H9 (cell line): ENCODE measurements around the gene PEX16. TPM values are rescaled to one million over a fixed set of nuclear protein-coding genes. Genes with fewer than 3 reads are reported as not detected.

Experiments used
- DNase-seq: peaks from one replicate; pipeline ENCODE4 v3.0.0-alpha.2; 2017
- H2AFZ ChIP-seq: one replicate; pipeline ENCODE4 v1.6.1; 2013; ENCODE audit warnings: mild to moderate bottlenecking, low read length, control low read depth, moderate library complexity
- H2AK5ac ChIP-seq: 2 replicates; pipeline ENCODE4 v1.6.1; 2013; ENCODE audit warnings: low read length, control low read depth, mixed read lengths; ENCODE audit not compliant: insufficient read length
- H2BK120ac ChIP-seq: one replicate; pipeline ENCODE4 v1.6.1; 2013; ENCODE audit warnings: low read depth, mild to moderate bottlenecking, low read length, control low read depth, inconsistent platforms; ENCODE audit not compliant: poor library complexity, severe bottlenecking
- H2BK12ac ChIP-seq: 2 replicates; pipeline ENCODE4 v1.6.1; 2013; ENCODE audit warnings: low read length, control low read depth, mixed read lengths, low read depth; ENCODE audit not compliant: insufficient read length
- H2BK15ac ChIP-seq: 2 replicates; pipeline ENCODE4 v1.6.1; 2013; ENCODE audit warnings: low read depth, low read length, control low read depth
- H2BK20ac ChIP-seq: one replicate; pipeline ENCODE4 v1.6.1; 2013; ENCODE audit warnings: low read depth, mild to moderate bottlenecking, low read length, control low read depth, inconsistent platforms; ENCODE audit not compliant: poor library complexity, severe bottlenecking
- H2BK5ac ChIP-seq: 2 replicates; pipeline ENCODE4 v1.6.1; 2013; ENCODE audit warnings: low read length, control low read depth, mixed read lengths; ENCODE audit not compliant: insufficient read length
- H3K14ac ChIP-seq: 2 replicates; pipeline ENCODE4 v1.6.1; 2013; ENCODE audit warnings: low read length, control low read depth; ENCODE audit not compliant: insufficient read depth
- H3K18ac ChIP-seq: 2 replicates; pipeline ENCODE4 v1.6.1; 2013; ENCODE audit warnings: low read depth, mild to moderate bottlenecking, mixed read lengths, low read length, control low read depth; ENCODE audit not compliant: insufficient read length
- H3K23ac ChIP-seq: 2 replicates; pipeline ENCODE4 v1.6.1; 2013; ENCODE audit warnings: low read length, control low read depth, mixed read lengths, low read depth; ENCODE audit not compliant: insufficient read length
- H3K23me2 ChIP-seq: 2 replicates; pipeline ENCODE4 v1.6.1; 2013; ENCODE audit warnings: low read depth, mild to moderate bottlenecking, mixed read lengths, low read length, control low read depth; ENCODE audit not compliant: insufficient read length, poor library complexity, severe bottlenecking
- H3K27ac ChIP-seq: 2 replicates; pipeline ENCODE4 v1.5.1; 2013; ENCODE audit warnings: low read length, control low read depth, mixed read lengths, low read depth; ENCODE audit not compliant: insufficient read length
- H3K27me3 ChIP-seq: 2 replicates; pipeline ENCODE4 v1.6.1; 2013; ENCODE audit warnings: low read length, control low read depth, inconsistent platforms; ENCODE audit not compliant: insufficient read depth
- H3K4ac ChIP-seq: 2 replicates; pipeline ENCODE4 v1.6.1; 2013; ENCODE audit warnings: low read depth, mild to moderate bottlenecking, control low read depth, inconsistent platforms, low read length, moderate library complexity
- H3K4me1 ChIP-seq: 2 replicates; pipeline ENCODE4 v1.6.1; 2013; ENCODE audit warnings: low read length, control low read depth, inconsistent platforms; ENCODE audit not compliant: insufficient read depth
- H3K4me2 ChIP-seq: 2 replicates; pipeline ENCODE4 v1.6.1; 2013; ENCODE audit warnings: low read length, control low read depth, mixed read lengths; ENCODE audit not compliant: insufficient read length, insufficient read depth
- H3K56ac ChIP-seq: 2 replicates; pipeline ENCODE4 v1.6.1; 2013; ENCODE audit warnings: low read depth, mild to moderate bottlenecking, mixed read lengths, low read length, control low read depth; ENCODE audit not compliant: insufficient read length
- H3K79me1 ChIP-seq: 2 replicates; pipeline ENCODE4 v1.6.1; 2013; ENCODE audit warnings: low read depth, mild to moderate bottlenecking, moderate library complexity, low read length, control low read depth, inconsistent platforms; ENCODE audit not compliant: insufficient read depth, poor library complexity, severe bottlenecking
- H3K79me2 ChIP-seq: 2 replicates; pipeline ENCODE4 v1.6.1; 2013; ENCODE audit warnings: low read length, control low read depth, inconsistent platforms; ENCODE audit not compliant: insufficient read depth
- H3K9ac ChIP-seq: 2 replicates; pipeline ENCODE4 v1.6.1; 2013; ENCODE audit warnings: low read length, control low read depth, mixed read lengths; ENCODE audit not compliant: insufficient read length; ENCODE audit errors: extremely low read depth
- H3K9me3 ChIP-seq: one replicate; pipeline ENCODE4 v1.6.1; 2013; ENCODE audit warnings: low read depth, low read length, inconsistent platforms; ENCODE audit not compliant: control insufficient read depth
- H3T11ph ChIP-seq: one replicate; pipeline ENCODE4 v1.6.1; 2013; ENCODE audit warnings: mild to moderate bottlenecking, low read length, control low read depth, inconsistent platforms
- H4K20me1 ChIP-seq: one replicate; pipeline ENCODE4 v1.6.1; 2013; ENCODE audit not compliant: control insufficient read depth, insufficient read length, insufficient read depth
- H4K5ac ChIP-seq: 2 replicates; pipeline ENCODE4 v1.6.1; 2013; ENCODE audit warnings: low read depth, mild to moderate bottlenecking, mixed read lengths, low read length, control low read depth; ENCODE audit not compliant: insufficient read length
- H4K8ac ChIP-seq: replicated peaks from 2 replicates; pipeline ENCODE4 v1.6.1; 2013; ENCODE audit warnings: low read length, control low read depth, mixed read lengths, low read depth; ENCODE audit not compliant: insufficient read length
- H4K91ac ChIP-seq: 2 replicates; pipeline ENCODE4 v1.6.1; 2013; ENCODE audit warnings: low read depth, mild to moderate bottlenecking, moderate library complexity, mixed read lengths, low read length, control low read depth; ENCODE audit not compliant: insufficient read length
- H3K27ac Mint-ChIP-seq, 3 experiments: 2 replicates in 2 of 3; 3 replicates in 1 of 3; pipeline ENCODE4 v1.8.0; 2020 to 2021; ENCODE audit warnings: mixed read lengths in 3 of 3, mild to moderate bottlenecking in 1 of 3, moderate library complexity in 1 of 3
- H3K27me3 Mint-ChIP-seq: 2 replicates; pipeline ENCODE4 v1.8.0; 2021; ENCODE audit warnings: low read depth, mild to moderate bottlenecking, moderate library complexity, mixed read lengths
- H3K36me3 Mint-ChIP-seq, 3 experiments: 2 replicates in 2 of 3; 3 replicates in 1 of 3; pipeline ENCODE4 v1.8.0; 2020 to 2021; ENCODE audit warnings: low read depth in 3 of 3, mixed read lengths in 3 of 3; ENCODE audit not compliant: insufficient read depth in 1 of 3
- H3K4me1 Mint-ChIP-seq, 2 experiments: 2 replicates each; pipeline ENCODE4 v1.8.0; 2020; ENCODE audit warnings: mixed read lengths in 2 of 2
- H3K4me3 Mint-ChIP-seq, 2 experiments: 2 replicates in 1 of 2; 3 replicates in 1 of 2; pipeline ENCODE4 v1.8.0; 2020 to 2021; ENCODE audit warnings: mild to moderate bottlenecking in 2 of 2, mixed read lengths in 2 of 2, moderate library complexity in 1 of 2
- H3K9me3 Mint-ChIP-seq, 2 experiments: 2 replicates in 1 of 2; 3 replicates in 1 of 2; pipeline ENCODE4 v1.8.0; 2020; ENCODE audit warnings: mild to moderate bottlenecking in 2 of 2, mixed read lengths in 2 of 2, moderate library complexity in 1 of 2
- WGBS: extraction: QIAGEN DNeasy Blood & Tissue Kit; methylation state at CpG from one replicate; pipeline ENCODE4 v1.1.7; 2013; ENCODE audit warnings: missing lambda C conversion rate, low lambda C conversion rate, mixed read lengths; ENCODE audit not compliant: insufficient read length; ENCODE audit errors: extremely low coverage; 5-methylcytosine and 5-hydroxymethylcytosine counted together
- total RNA-seq: library from RNA; stranded (reverse); gene quantifications from 2 replicates; pipeline ENCODE4 v1.2.1, GENCODE V29; 2021
- TF ChIP-seq, protein P1 (sequence below): fragments of 200-600 bp; sonication (generic); conservative IDR thresholded peaks from 3 replicates; pipeline ENCODE4 v1.8.0; 2021; ENCODE audit warnings: antibody characterized with exemption, mild to moderate bottlenecking

The PEX16 gene
- total RNA-seq, 1 experiment from 2014 or later: 30.8 TPM

DNA sequence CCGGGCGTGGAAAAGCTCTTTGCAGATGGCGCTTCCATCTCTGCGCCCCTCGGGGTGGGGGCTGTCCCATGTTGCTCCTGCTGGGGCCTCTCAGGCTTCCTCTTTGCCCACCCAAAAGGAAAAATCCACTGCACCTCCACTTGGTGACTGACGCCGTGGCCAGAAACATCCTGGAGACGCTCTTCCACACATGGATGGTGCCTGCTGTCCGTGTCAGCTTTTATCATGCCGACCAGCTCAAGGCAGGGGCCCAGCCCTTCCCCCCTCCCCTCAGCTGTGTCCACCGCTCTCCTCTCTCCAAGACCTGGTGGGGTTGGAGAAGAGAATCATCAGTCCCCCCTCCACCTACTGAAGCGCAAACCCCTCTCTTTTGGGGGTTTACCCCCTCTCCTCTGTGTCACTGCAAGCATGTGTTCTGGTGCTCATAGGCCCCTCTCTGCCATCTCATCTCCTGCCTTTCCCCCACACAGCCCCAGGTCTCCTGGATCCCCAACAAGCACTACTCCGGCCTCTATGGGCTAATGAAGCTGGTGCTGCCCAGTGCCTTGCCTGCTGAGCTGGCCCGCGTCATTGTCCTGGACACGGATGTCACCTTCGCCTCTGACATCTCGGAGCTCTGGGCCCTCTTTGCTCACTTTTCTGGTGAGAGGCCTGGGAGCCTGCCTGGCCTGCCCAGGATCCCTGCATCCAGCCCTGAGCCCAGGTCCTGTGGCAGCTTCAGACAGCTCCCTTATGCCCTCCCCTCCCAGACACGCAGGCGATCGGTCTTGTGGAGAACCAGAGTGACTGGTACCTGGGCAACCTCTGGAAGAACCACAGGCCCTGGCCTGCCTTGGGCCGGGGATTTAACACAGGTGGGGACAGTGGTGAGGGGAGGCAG, 6.6 kb upstream of the PEX16 start:
- DNase-seq: peak; percentile 20
- no peaks in the 10 kb centered on the region for H3K9me3 ChIP-seq
- WGBS: no CpG with 5 or more reads among the region's 22 CpGs

More for the DNA sequence above, 6.6 kb upstream of the PEX16 start:
- H3K4me1 Mint-ChIP-seq: peaks cover 30 to 36% of the 10 kb centered on the region in 2 experiments
- H3K27me3 Mint-ChIP-seq: peaks cover 2% of the 10 kb centered on the region; the same call in 1 of the 2 replicates
- no peaks in the 10 kb centered on the region for H4K20me1 ChIP-seq
- H3K23ac ChIP-seq: no peak overlapping the region
- no peaks in the 10 kb centered on the region for H3K4me1 ChIP-seq
- no peak overlapping the region for H4K5ac ChIP-seq
- H3K36me3 Mint-ChIP-seq: peaks cover 22 to 48% (median 44%) of the 10 kb centered on the region in 3 experiments
- H3K79me1 ChIP-seq: no peaks in the 10 kb centered on the region
- no peaks in the 10 kb centered on the region; the same call in 1 of the 2 replicates for H3K79me2 ChIP-seq
- H2BK20ac ChIP-seq: no peak overlapping the region
- H3K14ac ChIP-seq: no peak overlapping the region
- no peak overlapping the region for H4K91ac ChIP-seq
- H2BK12ac ChIP-seq: no peak overlapping the region
- no peak overlapping the region for H3K9ac ChIP-seq
- no peak overlapping the region for H3K18ac ChIP-seq
- no peak overlapping the region for H4K8ac ChIP-seq
- no peak overlapping the region for H3K56ac ChIP-seq
- no peak overlapping the region for H3K4me2 ChIP-seq
- peaks cover 5% of the 10 kb centered on the region for H3K23me2 ChIP-seq
- no peaks in the 10 kb centered on the region; a peak in 1 of 5 replicates for H3K9me3 Mint-ChIP-seq
- peak overlapping the region in 1 of 3 experiments; percentile 15; a peak in 2 of 7 replicates for H3K27ac Mint-ChIP-seq
- TF ChIP-seq, protein P1, sequence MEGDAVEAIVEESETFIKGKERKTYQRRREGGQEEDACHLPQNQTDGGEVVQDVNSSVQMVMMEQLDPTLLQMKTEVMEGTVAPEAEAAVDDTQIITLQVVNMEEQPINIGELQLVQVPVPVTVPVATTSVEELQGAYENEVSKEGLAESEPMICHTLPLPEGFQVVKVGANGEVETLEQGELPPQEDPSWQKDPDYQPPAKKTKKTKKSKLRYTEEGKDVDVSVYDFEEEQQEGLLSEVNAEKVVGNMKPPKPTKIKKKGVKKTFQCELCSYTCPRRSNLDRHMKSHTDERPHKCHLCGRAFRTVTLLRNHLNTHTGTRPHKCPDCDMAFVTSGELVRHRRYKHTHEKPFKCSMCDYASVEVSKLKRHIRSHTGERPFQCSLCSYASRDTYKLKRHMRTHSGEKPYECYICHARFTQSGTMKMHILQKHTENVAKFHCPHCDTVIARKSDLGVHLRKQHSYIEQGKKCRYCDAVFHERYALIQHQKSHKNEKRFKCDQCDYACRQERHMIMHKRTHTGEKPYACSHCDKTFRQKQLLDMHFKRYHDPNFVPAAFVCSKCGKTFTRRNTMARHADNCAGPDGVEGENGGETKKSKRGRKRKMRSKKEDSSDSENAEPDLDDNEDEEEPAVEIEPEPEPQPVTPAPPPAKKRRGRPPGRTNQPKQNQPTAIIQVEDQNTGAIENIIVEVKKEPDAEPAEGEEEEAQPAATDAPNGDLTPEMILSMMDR: no peak
- no peak overlapping the region for H3K4ac ChIP-seq
- H2AFZ ChIP-seq: no peak overlapping the region
- H3T11ph ChIP-seq: no peak overlapping the region
- H3K27me3 ChIP-seq: no peaks in the 10 kb centered on the region; the same call in 1 of the 2 replicates
- no peak overlapping the region for H2BK5ac ChIP-seq
- H3K27ac ChIP-seq: no peak overlapping the region
- H2BK120ac ChIP-seq: no peak overlapping the region
- H2AK5ac ChIP-seq: no peak overlapping the region
- H3K4me3 Mint-ChIP-seq: peak overlapping the region; percentile 64 to 72
- no peak overlapping the region for H2BK15ac ChIP-seq
